ENCODE data around the gene GTPBP8.
"Not testable (repeated sequence)": the region's sequence is repeated elsewhere in the genome, so short reads cannot be mapped to it uniquely, and the experiment has no call there.

Gene GTPBP8

DNA sequence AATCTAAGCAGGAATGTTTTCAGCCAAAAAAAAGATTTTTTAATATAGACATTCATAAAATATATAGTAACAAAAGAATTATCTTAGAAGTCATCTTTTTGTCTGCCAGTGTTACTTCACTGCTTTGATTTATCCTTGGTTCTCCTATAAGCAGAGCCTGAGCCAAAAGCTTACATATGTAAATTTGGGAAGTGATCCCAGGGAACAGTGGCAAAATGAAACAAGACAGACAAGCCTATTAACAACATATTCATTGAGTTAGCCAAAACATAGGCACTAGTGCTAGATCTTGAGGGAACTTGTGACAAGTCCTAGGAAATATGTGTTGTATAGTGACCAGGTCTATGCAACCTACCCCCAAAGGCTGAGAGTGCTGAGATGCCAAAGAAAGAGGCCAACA, 11.3 kb downstream of the GTPBP8 start:
- DNase-seq = no peak

DNA sequence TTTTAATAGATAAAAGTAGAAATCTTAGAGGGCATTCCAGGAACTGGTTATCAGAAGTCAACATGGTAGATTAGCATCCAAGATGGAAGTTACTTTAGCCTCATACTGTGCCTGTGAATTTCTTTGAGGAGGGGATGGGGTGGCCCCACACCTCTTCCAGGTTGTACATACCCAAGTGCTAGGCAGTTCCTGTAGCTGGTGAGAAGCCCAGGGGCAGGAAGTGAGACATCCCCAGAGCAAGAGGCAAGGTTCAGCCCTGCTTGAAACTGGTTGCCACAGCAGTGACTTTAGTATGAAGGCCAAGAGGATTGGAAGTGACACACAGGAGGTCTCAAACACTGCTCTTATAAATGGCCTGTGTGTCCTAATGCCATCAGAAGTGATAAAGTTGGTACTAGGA, 11.9 kb downstream of the GTPBP8 start:
- DNase-seq = peak; percentile 74

DNA sequence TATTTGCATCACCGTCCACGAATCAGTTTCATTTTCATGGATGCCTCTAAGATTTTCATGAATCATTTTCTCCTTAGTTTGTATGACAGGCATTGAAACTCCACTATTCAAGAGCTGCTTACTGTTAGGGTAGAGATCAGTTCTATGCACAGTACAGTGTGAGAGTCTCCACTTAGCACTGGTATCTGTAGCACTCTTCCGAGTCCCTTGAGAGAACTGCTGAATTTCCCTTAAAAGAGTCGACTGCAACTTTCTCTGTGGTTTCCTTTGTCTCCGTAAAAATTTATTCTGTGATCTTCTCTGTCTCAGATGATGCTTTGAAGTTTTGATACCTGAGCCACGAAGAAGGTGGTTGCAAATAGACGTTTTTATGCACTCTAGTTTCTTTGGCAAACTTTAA, 14.8 kb downstream of the GTPBP8 start:
- peak; percentile 33 for DNase-seq

DNA sequence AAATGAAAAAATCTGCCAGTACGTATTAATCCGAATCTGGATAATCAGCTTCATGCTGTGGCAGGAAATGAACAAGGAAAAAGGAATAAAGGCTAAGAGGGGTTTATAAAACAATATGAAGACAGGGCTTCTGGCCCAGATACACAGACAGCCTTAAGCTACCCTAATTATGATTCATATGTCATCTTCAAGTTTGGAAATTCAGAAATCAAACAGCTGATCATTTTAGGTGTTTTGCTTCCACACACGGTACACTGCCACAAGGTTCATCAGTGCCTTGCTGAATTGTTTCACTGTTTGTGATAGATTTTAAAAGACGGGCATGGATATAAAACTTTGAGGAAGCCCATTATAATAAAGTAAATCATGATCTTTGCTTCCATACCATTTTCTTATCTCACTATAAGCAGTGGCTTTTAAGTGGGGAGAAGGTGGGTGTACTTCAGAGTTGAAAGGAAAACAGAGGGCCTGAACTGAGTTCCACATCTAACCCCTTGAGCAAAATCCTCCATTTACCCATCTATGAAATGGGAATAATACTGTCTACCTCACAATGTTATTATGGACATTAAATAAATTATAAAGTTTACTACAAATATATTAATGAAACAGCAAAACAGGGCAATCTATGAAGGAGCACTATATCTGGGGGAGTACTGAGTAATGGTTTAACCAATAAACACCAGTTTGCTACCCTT, 15.7 kb downstream of the GTPBP8 start:
- peak; percentile 28 for DNase-seq

DNA sequence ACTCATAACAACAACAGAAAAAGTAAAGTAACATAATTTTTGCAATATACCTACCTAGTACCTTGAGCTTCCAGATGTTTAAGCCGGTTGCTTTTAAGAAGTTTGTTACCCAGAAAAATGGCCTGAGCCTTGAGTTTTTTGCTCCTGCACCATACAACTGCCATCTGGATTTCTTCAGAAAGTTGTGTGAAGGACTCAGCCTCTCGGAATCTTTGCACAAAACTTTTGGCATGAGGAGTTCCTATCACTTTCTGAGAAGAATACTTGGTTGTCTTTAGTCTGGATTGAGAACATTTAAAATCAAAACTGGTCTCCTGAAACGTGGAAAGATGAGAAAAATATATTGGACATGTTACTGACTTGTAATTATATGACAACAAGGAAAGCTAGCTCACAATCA, 17.3 kb downstream of the GTPBP8 start:
- no peak for DNase-seq

DNA sequence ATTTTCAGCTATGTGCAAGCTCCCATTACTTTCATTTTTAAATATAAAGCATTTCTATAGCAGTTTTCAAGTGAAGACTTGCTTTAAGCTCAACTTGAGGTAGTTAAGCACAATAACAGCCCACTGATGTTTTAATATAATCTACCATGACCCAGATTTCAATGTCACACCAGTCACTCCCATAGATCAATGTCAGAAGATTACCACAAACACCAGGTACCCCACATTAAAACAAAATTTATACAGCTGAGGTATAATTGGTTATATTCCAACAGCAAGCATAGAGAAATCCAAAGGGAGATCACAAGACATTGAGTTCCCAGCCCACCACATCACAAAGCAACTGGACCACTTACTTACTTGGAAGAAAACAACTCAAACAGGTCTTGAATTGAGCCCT, 22.8 kb downstream of the GTPBP8 start:
- no peak for DNase-seq

GRCh38 chr3:113018536-113019181, 27.9 kb downstream of the GTPBP8 start:
- DNase-seq = peak; percentile 19

GRCh38 chr3:113019182-113020137, 28.7 kb downstream of the GTPBP8 start:
- DNase-seq = peak; percentile 91

GRCh38 chr3:113021471-113021870, 30.7 kb downstream of the GTPBP8 start:
- DNase-seq = no peak

DNA sequence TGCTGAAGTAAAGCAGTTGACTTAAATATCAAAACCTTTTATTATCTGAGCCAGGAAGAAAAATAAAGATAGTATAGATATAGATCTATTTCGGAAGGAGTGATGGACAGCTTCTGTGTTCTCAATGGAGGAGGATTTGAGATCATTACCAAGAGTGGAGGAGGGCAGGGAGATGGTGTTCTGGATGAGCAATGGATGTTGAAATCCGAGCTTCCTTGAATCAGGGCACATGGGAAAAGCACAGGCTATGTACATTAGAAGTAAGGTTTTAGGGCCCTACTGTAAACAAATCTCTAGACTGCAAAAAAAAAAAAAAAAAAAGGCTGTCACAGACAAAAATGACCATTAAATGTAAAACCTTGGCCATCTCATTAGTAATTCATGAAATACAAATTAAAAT, 43.2 kb downstream of the GTPBP8 start:
- DNase-seq = no peak

DNA sequence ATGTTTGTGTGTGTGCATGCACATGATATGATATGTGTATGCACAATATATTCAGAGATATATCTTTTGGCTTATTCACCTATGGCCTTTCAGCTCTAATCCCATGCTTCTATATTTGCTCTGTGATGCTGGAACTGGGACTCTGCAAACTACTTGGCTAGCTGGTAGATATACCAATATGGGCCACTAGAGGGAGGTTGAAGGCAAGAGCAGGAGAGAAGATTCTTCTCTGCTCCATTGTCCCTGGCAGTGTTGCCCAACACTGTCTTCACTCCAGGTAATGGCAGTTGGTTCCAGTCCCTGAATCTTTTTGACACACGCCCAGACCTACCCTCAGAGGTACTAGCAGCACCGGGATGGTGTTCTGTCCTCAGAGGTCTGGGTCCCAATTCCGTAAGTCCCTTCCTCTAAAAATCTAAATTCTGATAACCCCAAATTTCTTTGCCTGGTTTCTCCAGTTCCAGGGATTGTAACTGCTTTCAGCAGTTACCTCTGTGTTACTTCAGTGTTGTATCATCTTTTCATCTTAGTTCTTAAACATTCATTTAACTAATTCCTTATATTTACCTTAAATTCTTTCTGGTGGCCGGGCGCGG, 44.7 kb downstream of the GTPBP8 start:
- DNase-seq = peak; percentile 52

- DNase-seq = no peak
These were observed 47.5 kb downstream of the GTPBP8 start for GRCh38 chr3:113038328-113038727.

GRCh38 chr3:113039546-113039945, 48.8 kb downstream of the GTPBP8 start:
- no peak for DNase-seq

GRCh38 chr3:113040231-113040630, 49.4 kb downstream of the GTPBP8 start:
- no peak for DNase-seq

GRCh38 chr3:113043686-113044085, 52.9 kb downstream of the GTPBP8 start:
- no peak for DNase-seq

- DNase-seq = not testable (repeated sequence)
These were observed 55.6 kb downstream of the GTPBP8 start for GRCh38 chr3:113046186-113046965.

DNA sequence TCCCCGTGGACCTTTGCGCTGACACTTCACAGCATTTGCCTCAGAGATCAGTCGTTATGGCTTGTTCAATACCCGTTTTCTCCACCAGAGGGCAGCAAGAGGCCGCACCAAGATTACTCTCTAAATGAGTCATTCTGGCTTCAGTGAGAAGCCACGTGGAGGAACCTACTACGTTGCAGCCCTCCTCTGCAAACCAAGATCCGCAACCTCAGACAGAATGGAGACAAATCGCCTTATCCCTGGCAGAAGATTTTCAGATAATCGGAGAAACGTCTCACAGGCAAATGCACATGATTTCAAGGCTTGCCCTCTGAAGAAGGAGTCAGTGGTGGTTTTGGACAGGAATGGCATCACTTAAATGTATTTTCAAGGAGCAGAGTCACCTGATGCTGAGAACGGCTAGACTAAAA, 60.5 kb downstream of the GTPBP8 start:
- peak; percentile 89 for DNase-seq

All from CD4-positive, alpha-beta T cell treated with Interleukin-17A for 4 hours (primary cell).